ENCODE data around the gene TMEM234. TPM values are rescaled to one million over a fixed set of nuclear protein-coding genes. Genes with fewer than 3 reads are reported as not detected.

Gene TMEM234
- total and polyA plus RNA-seq, 2 of the 13 experiments (the other 11 are each of a cell fraction or from before 2014, with no cell fraction given): 6.1 to 9.0 TPM

GRCh38 chr1:32201011-32201855, 20.9 kb downstream of the TMEM234 start (continued):
- TF ChIP-seq ZNF687 (CRISPR knock-in tag; IDR thresholded peaks at IDR 0.05) (peak; percentile 45; the same call in 1 of the 2 replicates), NBN (conservative IDR thresholded peaks at IDR 0.05) (no peak), YY1 (IDR thresholded peaks at IDR 0.05; ENCODE audit: insufficient read depth, insufficient replicate concordance, low read depth, low read length) (peak; percentile 9), ZNF558 (CRISPR knock-in tag; IDR thresholded peaks at IDR 0.05; ENCODE audit: borderline replicate concordance) (0 out of 2 replicates have a peak, but pooled peaks have one; percentile 18), FOXP4 (CRISPR knock-in tag; IDR thresholded peaks at IDR 0.05) (no peak), CTCF (CRISPR knock-in tag; IDR thresholded peaks at IDR 0.05) (peak; percentile 57), TFAP4 (IDR thresholded peaks at IDR 0.05; ENCODE audit: borderline replicate concordance, low read depth) (0 out of 2 replicates have a peak, but pooled peaks have one; percentile 13), USF2 (IDR thresholded peaks at IDR 0.05; ENCODE audit: low read depth, low read length) (no peak), USF2 (CRISPR knock-in tag; IDR thresholded peaks at IDR 0.05; ENCODE audit: borderline replicate concordance) (no peak)
